Measurements from ENCODE around the gene SPTSSA. TPM values are rescaled to one million over a fixed set of nuclear protein-coding genes. Genes with fewer than 3 reads are reported as not detected.

The SPTSSA gene
- total and polyA plus RNA-seq, 2 experiments from 2014 or later: 27.5 to 36.4 TPM

DNA sequence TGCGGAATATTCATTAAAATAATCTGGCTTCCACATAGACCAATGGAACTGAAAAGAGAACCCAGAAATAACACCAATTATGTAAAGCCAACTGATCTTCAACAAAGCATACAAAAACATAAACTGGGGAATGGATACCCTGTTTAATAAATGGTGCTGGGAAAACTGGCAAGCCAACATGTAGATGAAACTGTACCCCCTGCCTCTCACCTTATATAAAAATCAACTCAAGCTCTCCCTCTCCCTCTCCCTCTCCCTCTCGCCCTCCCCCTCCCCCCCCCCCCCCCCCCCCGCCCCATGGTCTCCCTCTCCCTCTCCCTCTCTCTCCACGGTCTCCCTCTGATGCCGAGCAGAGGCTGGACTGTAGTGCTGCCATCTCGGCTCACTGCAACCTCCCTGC lies 13.1 kb upstream of the SPTSSA start:
- Histone ChIP-seq H3K4me3 (no peak overlapping the region), H3K36me3 (ENCODE audit: insufficient read depth) (no peaks in the 10 kb centered on the region), H2AFZ (no peak overlapping the region), H3F3A (replicated peaks; ENCODE audit: low read depth) (no peaks in the 10 kb centered on the region), H3K4me2 (no peak overlapping the region), H4K20me1 (replicated peaks; ENCODE audit: insufficient read depth) (no peaks in the 10 kb centered on the region), H3K27me3 (ENCODE audit: insufficient read depth) (no peaks in the 10 kb centered on the region), H3K79me2 (replicated peaks; ENCODE audit: insufficient read depth) (no peaks in the 10 kb centered on the region), H3K27ac (ENCODE audit: low read depth) (no peak overlapping the region), H3K9me2 (ENCODE audit: insufficient read depth) (0 out of 2 replicates have a peak, but pooled peaks cover 4% of the 10 kb centered on the region), H3K4me1 (ENCODE audit: insufficient read depth) (peaks cover 4% of the 10 kb centered on the region; the same call in 1 of the 2 replicates)
- no peak overlapping the region for H3K4me3 Mint-ChIP-seq
- no peak overlapping the region for H3K27ac Mint-ChIP-seq
- TF ChIP-seq EZH2phosphoT487 (IDR thresholded peaks at IDR 0.05; ENCODE audit: unreplicated experiment): no peak
- TF ChIP-seq, protein P1, sequence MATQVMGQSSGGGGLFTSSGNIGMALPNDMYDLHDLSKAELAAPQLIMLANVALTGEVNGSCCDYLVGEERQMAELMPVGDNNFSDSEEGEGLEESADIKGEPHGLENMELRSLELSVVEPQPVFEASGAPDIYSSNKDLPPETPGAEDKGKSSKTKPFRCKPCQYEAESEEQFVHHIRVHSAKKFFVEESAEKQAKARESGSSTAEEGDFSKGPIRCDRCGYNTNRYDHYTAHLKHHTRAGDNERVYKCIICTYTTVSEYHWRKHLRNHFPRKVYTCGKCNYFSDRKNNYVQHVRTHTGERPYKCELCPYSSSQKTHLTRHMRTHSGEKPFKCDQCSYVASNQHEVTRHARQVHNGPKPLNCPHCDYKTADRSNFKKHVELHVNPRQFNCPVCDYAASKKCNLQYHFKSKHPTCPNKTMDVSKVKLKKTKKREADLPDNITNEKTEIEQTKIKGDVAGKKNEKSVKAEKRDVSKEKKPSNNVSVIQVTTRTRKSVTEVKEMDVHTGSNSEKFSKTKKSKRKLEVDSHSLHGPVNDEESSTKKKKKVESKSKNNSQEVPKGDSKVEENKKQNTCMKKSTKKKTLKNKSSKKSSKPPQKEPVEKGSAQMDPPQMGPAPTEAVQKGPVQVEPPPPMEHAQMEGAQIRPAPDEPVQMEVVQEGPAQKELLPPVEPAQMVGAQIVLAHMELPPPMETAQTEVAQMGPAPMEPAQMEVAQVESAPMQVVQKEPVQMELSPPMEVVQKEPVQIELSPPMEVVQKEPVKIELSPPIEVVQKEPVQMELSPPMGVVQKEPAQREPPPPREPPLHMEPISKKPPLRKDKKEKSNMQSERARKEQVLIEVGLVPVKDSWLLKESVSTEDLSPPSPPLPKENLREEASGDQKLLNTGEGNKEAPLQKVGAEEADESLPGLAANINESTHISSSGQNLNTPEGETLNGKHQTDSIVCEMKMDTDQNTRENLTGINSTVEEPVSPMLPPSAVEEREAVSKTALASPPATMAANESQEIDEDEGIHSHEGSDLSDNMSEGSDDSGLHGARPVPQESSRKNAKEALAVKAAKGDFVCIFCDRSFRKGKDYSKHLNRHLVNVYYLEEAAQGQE (IDR thresholded peaks at IDR 0.05; ENCODE audit: unreplicated experiment): no peak
- no peak for TF ChIP-seq ZNF331 (CRISPR knock-in tag; IDR thresholded peaks at IDR 0.05; ENCODE audit: low read depth)
- no peak for TF ChIP-seq ZNF114 (CRISPR knock-in tag; IDR thresholded peaks at IDR 0.05)
- TF ChIP-seq EZH2 (IDR thresholded peaks at IDR 0.05; ENCODE audit: low read depth, unreplicated experiment): no peak
- TF ChIP-seq CTCF (conservative IDR thresholded peaks at IDR 0.05; ENCODE audit: low read depth in 2 of 2): no peak
- TF ChIP-seq, protein P2, sequence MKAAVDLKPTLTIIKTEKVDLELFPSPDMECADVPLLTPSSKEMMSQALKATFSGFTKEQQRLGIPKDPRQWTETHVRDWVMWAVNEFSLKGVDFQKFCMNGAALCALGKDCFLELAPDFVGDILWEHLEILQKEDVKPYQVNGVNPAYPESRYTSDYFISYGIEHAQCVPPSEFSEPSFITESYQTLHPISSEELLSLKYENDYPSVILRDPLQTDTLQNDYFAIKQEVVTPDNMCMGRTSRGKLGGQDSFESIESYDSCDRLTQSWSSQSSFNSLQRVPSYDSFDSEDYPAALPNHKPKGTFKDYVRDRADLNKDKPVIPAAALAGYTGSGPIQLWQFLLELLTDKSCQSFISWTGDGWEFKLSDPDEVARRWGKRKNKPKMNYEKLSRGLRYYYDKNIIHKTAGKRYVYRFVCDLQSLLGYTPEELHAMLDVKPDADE (IDR thresholded peaks at IDR 0.05): no peak
- peaks cover 3% of the 10 kb centered on the region; the same call in 2 of the 3 replicates for H3K36me3 Mint-ChIP-seq (ENCODE audit: low read depth)
- H3K9me3 Mint-ChIP-seq: peaks cover 11% of the 10 kb centered on the region
- H3K4me1 Mint-ChIP-seq: peaks cover 9% of the 10 kb centered on the region
- ATAC-seq (no peak), DNase-seq (ENCODE audit: low spot score) (no peak)
- H3K27me3 Mint-ChIP-seq (ENCODE audit: insufficient read depth, low read depth, poor library complexity): peaks cover 6% of the 10 kb centered on the region

GRCh38 chr14:34474187-34474679 lies 12.2 kb upstream of the SPTSSA start:
- ATAC-seq: no peak
- Histone ChIP-seq H3K27ac (ENCODE audit: low read depth) (no peak overlapping the region), H3K27me3 (ENCODE audit: insufficient read depth) (no peaks in the 10 kb centered on the region), H3K4me3 (no peak overlapping the region), H3K36me3 (ENCODE audit: insufficient read depth) (no peaks in the 10 kb centered on the region), H3K4me2 (no peak overlapping the region), H3F3A (replicated peaks; ENCODE audit: low read depth) (no peaks in the 10 kb centered on the region), H3K9me2 (ENCODE audit: insufficient read depth) (0 out of 2 replicates have a peak, but pooled peaks cover 4% of the 10 kb centered on the region), H3K4me1 (ENCODE audit: insufficient read depth) (peaks cover 4% of the 10 kb centered on the region; the same call in 1 of the 2 replicates), H3K79me2 (replicated peaks; ENCODE audit: insufficient read depth) (no peaks in the 10 kb centered on the region), H4K20me1 (replicated peaks; ENCODE audit: insufficient read depth) (no peaks in the 10 kb centered on the region), H2AFZ (no peak overlapping the region)
- no peak overlapping the region for H3K4me3 Mint-ChIP-seq
- peaks cover 11% of the 10 kb centered on the region for H3K9me3 Mint-ChIP-seq
- H3K36me3 Mint-ChIP-seq (ENCODE audit: low read depth): peaks cover 3% of the 10 kb centered on the region; the same call in 2 of the 3 replicates
- no peak for DNase-seq (ENCODE audit: low spot score)
- H3K4me1 Mint-ChIP-seq: peaks cover 10% of the 10 kb centered on the region
- peaks cover 5% of the 10 kb centered on the region for H3K27me3 Mint-ChIP-seq (ENCODE audit: insufficient read depth, low read depth, poor library complexity)
- H3K27ac Mint-ChIP-seq: no peak overlapping the region
- TF ChIP-seq ZNF462 (CRISPR knock-in tag; IDR thresholded peaks at IDR 0.05): no peak

Data from GM23338 (cell line).